ENCODE results near the gene OTUB2. TPM values are rescaled to one million over a fixed set of nuclear protein-coding genes. Genes with fewer than 3 reads are reported as not detected.

Gene OTUB2
- total RNA-seq, 2 experiments from 2014 or later: not detected

DNA sequence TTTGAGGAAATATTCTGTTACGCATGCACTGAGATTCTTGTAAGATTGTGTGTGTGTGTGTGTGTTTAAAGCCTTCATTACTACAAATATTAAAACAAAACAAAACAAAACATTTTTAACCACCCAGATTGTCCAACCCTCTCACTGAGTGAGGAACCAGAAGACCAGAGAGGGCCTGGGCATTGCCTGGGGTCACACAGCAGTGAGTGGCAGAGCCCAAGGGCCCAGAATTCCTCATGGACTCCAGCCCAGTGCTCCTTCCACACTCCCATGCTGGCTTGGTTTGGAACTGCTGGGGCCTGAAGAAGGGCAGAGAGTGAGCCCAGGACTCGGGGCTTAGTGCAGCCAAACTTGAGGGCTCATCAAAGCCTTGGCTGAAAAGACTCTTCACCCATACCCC is 1.6 kb upstream of the OTUB2 start:
- DNase-seq (no peak), ATAC-seq (ENCODE audit: poor library complexity) (no peak)
- Histone ChIP-seq H3K4me3 (ENCODE audit: low read length) (no peak overlapping the region), H3K27me3 (ENCODE audit: control insufficient read depth in 1 of 2, insufficient read depth in 2 of 2, low read length in 2 of 2) (no peaks in the 10 kb centered on the region), H3K27ac (ENCODE audit: low read depth in 1 of 2, low read length in 2 of 2) (no peak overlapping the region), H3K9me3 (ENCODE audit: control insufficient read depth in 1 of 2, insufficient read depth in 1 of 2, low read length in 2 of 2) (no peaks in the 10 kb centered on the region), H3K4me1 (ENCODE audit: insufficient read depth, low read length) (peaks cover 53% of the 10 kb centered on the region), H3K36me3 (ENCODE audit: insufficient read depth, low read length) (no peaks in the 10 kb centered on the region)
- H3K4me3 Mint-ChIP-seq: no peak overlapping the region
- POLR2A ChIA-PET: interaction anchor here (1.0 kb wide), 1 partner anchor 9 kb away, joined by 3 read pairs; no protein-coding TSS in a partner anchor
- no peaks in the 10 kb centered on the region for H3K9me3 Mint-ChIP-seq
- CTCF ChIA-PET: interaction anchor here (1.5 kb wide), 1 partner anchor 85 kb away, joined by 3 read pairs; no protein-coding TSS in a partner anchor
- H3K36me3 Mint-ChIP-seq (ENCODE audit: low read depth): no peaks in the 10 kb centered on the region
- TF ChIP-seq CTCF (IDR thresholded peaks at IDR 0.05): no peak
- intact Hi-C loops (cut with DNase I, micrococcal nuclease): no loop called here
- no peaks in the 10 kb centered on the region for H3K27me3 Mint-ChIP-seq
- H3K27ac Mint-ChIP-seq: no peak overlapping the region
- peaks cover 32% of the 10 kb centered on the region for H3K4me1 Mint-ChIP-seq (ENCODE audit: low read depth)

DNA sequence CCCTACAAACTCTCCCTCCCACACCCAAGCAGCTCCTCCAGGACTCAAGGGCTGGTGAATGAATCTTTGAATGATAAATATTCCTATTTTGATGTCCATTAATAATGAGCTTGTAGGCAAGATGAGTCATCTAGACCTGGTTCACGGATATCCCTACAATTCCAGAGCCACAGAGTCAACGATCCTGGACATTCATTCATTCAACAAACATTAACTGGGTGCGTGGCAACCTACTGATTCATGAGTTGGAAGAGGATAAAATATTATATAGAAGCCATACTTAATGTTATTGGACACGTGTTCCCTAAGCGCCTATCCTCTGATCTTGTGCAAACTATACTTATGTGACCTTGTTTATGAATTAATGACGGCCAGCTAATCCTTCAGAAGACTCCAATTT is 420 bp upstream of the OTUB2 start:
- CTCF ChIA-PET: interaction anchor here (1.0 to 1.5 kb wide), 4 partner anchors 11 to 119 kb away, joined by 3 to 7 read pairs (median 3); no protein-coding TSS in a partner anchor
- Histone ChIP-seq H3K36me3 (ENCODE audit: insufficient read depth, low read length) (no peaks in the 10 kb centered on the region), H3K4me3 (ENCODE audit: low read length) (peak overlapping the region; percentile 31), H3K4me1 (ENCODE audit: insufficient read depth, low read length) (peaks cover 53% of the 10 kb centered on the region), H3K9me3 (ENCODE audit: control insufficient read depth in 1 of 2, insufficient read depth in 1 of 2, low read length in 2 of 2) (no peaks in the 10 kb centered on the region), H3K27me3 (ENCODE audit: control insufficient read depth in 1 of 2, insufficient read depth in 2 of 2, low read length in 2 of 2) (no peaks in the 10 kb centered on the region), H3K27ac (ENCODE audit: low read depth in 1 of 2, low read length in 2 of 2) (no peak overlapping the region)
- ATAC-seq (ENCODE audit: poor library complexity) (no peak), DNase-seq (no peak)
- Mint-ChIP-seq H3K27me3 (no peaks in the 10 kb centered on the region), H3K4me1 (ENCODE audit: low read depth) (peaks cover 32% of the 10 kb centered on the region), H3K36me3 (ENCODE audit: low read depth) (no peaks in the 10 kb centered on the region), H3K4me3 (peak overlapping the region; percentile 81), H3K27ac (peak overlapping the region; percentile 10), H3K9me3 (no peaks in the 10 kb centered on the region)
- POLR2A ChIA-PET: interaction anchor here (0.8 to 2.0 kb wide), 9 partner anchors 8 to 149 kb away, joined by 3 to 12 read pairs (median 4); partner anchors contain the start of genes DDX24, IFI27L1 and PPP4R4
- no peak for TF ChIP-seq CTCF (IDR thresholded peaks at IDR 0.05)
- intact Hi-C loops (cut with DNase I, micrococcal nuclease): loop anchor here in 1 of 2 experiments (5.0 kb wide), 1 partner anchor 57 kb away; the partner anchor contains the start of genes DDX24 and IFI27L1

GRCh38 chr14:94026889-94027469 is 839 bp downstream of the OTUB2 start:
- ChIA-PET POLR2A (interaction anchor here (1.4 to 2.0 kb wide), 5 partner anchors 9 to 148 kb away, joined by 4 to 12 read pairs (median 5); partner anchors contain the start of genes DDX24, IFI27L1 and PPP4R4), CTCF (interaction anchor here (1.0 to 1.2 kb wide), 3 partner anchors 9 to 120 kb away, joined by 3 read pairs; no protein-coding TSS in a partner anchor)
- Mint-ChIP-seq H3K36me3 (ENCODE audit: low read depth) (no peaks in the 10 kb centered on the region), H3K27me3 (no peaks in the 10 kb centered on the region), H3K4me3 (peak overlapping the region; percentile 50), H3K27ac (no peak overlapping the region), H3K4me1 (ENCODE audit: low read depth) (peaks cover 27% of the 10 kb centered on the region), H3K9me3 (no peaks in the 10 kb centered on the region)
- DNase-seq (no peak), ATAC-seq (ENCODE audit: poor library complexity) (no peak)
- Histone ChIP-seq H3K27me3 (ENCODE audit: control insufficient read depth in 1 of 2, insufficient read depth in 2 of 2, low read length in 2 of 2) (no peaks in the 10 kb centered on the region), H3K4me1 (ENCODE audit: insufficient read depth, low read length) (peaks cover 47% of the 10 kb centered on the region), H3K36me3 (ENCODE audit: insufficient read depth, low read length) (no peaks in the 10 kb centered on the region), H3K9me3 (ENCODE audit: control insufficient read depth in 1 of 2, insufficient read depth in 1 of 2, low read length in 2 of 2) (no peaks in the 10 kb centered on the region), H3K4me3 (ENCODE audit: low read length) (peak overlapping the region; percentile 31), H3K27ac (ENCODE audit: low read depth in 1 of 2, low read length in 2 of 2) (no peak overlapping the region)
- TF ChIP-seq CTCF (IDR thresholded peaks at IDR 0.05): no peak
- intact Hi-C loops (cut with DNase I, micrococcal nuclease): loop anchor here in 1 of 2 experiments (5.0 kb wide), 1 partner anchor 55 kb away; the partner anchor contains the start of genes DDX24 and IFI27L1
